Ecto neural progenitor cell (in vitro differentiated cells): ENCODE measurements around the gene DOCK1.

Experiments
- DNase-seq: peaks from one replicate; pipeline ENCODE4 v3.0.0-alpha.2; 2018; ENCODE audit warnings: low spot score

The DOCK1 gene

DNA sequence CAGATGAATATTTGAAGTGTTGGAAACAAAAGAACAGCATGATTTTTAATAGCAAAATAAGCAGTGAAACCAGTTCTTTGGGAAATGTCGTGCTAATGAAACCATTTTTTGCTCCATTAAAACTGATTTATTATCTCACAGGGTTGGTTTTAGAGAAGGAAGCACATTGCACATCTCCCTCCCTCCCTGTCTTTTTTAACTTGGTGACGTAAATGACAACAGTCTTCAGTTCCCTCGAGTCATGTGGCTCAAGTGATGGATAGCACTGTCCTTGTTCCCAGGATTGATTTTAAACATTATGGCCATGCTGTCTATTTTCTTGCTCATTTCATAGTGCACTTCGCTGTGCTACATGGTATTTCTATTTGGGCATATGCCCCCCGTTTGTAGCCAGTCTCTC lies 105.9 kb downstream of the DOCK1 start:
- no peak for DNase-seq

DNA sequence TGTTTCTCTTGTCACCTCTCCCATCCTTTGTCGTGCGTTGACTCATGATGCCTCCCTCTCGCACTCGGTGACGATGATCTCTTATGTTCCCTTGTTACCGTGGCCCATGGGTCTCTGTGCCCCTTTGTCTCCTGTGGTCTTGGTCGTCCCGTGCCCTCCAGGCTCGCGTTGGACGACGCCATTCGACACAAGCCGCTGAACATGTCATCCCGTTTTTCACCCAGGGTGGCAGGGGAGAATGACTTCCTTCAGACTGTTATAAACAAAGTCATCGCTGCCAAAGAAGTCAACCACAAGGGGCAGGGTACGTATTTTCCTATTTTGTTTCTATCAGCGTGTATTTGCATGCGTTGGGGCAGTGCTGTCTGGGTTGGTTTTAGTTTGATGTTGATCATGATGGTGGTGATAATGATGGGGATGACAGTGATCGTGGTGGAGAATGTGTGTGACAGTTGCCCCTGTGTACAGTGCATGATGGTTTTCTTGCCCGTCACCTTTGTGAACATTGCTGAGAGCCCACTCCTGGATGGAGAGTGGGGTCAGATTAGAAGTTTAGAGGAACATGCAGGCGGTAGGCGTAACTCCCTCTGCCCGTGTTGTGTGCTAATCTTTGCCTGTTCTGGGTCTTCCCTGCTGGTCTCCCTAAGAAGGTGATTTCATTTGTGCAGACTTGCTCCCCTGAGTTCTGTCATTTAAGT lies 107.0 kb downstream of the DOCK1 start:
- DNase-seq = no peak

DNA sequence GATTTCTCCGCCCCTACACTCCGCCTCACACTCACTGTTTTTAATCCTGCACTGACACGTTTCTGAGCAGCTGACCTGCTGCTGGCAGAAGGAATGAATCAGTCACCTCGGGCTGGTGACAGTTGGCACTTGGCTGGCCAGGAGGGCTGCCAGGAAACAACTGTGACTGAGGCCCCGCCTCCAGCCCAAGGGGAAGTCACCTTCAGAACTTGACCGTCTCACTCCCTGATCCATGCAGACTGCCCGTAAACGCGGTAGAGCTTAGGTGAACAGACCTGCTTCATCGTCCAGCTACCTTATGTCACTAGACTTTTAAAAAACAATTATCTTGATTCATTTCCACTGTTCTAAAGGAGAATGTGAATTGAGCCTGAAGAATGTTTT lies 107.5 kb downstream of the DOCK1 start:
- no peak for DNase-seq

DNA sequence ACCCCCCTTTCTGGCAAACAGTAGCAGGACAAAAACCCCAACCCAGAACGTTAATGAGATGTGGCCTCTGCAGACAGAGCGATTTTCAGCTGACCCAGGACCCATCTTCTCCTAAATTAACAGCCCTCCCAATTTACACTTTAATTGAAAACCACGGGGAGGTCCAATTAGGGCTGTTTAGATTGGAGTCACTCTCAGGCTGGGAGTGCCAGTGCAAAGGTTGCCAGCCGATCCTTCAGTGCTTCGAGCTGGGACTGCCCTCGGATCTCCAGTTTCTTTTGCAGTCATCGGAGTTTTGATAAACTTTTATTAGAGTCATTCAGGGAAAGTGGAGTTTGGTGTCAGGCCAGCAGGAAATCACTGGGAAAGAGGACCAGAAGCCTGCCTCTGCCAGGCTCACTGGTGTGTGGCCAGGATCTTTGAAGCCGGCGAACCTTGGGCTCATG lies 108.0 kb downstream of the DOCK1 start:
- DNase-seq = no peak

DNA sequence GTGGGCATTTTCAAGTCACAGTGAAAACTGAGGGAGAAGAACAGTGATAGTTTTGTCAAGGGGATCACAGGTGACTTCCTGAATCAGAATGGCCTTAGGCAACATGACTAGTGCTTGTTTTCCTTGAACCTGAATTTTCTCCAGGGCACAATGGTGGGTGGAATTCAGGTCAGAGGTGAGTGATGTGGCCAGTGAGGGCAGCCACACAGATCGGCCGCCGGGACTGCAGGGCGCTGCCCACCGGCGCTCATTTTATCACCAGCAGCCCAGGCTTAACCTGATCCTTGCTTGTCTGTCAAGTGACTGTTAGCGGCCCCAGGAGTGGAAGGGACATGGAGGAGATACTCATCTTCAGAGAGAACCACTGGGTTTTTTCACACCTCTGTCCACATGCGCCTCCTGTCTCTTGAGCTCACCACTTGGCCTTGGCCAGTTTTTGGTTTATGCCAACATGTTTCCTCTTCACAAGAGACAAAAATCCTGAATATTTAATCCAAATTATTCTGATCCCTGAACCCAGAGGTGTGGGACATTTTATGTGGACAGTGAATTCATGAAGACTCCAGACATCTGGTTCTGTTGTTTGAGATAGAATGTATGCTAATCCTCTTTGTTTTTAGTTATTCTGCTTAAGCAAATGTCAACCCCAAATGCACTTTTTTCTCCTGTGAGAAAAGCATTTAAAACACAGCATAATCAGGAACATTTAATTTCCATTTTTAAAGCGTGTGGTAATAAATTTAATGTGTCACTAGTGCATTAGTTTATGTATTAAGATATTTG lies 108.7 kb downstream of the DOCK1 start:
- DNase-seq = no peak

DNA sequence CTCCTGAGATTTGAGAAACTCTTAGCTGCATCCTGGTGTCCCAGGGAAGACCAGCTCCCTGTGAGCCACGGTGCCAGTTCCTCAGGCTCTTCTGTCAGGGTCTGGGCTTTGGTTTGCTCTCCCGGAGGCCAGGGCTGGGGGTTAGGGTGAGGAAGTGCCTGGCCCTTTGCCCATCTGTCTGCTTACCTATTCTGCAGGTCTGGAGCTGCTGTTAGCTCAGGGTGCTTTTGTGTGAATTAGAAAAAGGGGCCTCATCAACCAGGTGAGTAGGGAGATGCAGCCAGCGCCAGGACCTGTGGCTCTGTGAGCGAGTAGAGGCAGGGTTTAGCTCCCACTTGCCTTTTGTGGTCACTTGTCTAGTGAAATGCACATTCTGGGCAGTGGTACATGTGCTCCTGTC lies 109.4 kb downstream of the DOCK1 start:
- no peak for DNase-seq

DNA sequence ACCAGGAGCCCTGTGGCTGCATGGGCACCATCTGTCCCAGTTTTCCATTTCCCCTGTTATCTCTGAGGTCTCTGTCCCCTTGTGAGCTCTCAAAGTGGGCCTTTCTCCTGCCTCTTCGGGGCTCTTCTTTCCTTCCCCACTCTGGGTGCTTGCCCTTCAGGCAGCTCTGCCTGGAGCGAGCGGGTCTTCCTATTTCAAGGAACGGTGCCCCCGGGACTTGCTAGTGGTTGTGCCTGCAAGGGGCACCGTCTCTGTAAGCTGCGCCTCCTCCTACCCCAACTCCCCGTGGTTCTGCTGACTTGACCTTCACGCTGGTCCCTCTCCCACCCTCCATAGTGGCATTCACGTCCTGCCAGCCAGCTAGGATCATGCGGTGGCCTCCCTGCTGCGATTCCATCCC lies 110.1 kb downstream of the DOCK1 start:
- no peak for DNase-seq

DNA sequence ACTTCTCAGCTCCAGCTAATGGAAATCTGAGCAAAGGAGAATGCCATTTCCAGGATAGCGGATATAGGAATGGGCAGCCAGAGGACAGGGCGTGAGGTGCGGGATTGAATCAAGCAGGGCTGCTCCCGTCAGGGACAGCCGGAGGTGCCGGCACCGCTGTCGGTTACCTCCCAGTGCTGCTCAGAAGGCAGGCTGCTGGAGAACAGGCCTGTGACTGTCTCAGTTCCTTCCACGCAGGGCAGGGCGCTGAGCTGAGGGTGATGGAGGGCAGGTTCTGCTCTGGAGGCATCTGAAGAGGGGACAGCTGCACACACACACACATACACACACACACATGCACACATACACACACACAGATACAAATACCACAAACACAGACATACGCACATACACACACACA lies 111.1 kb downstream of the DOCK1 start:
- DNase-seq = peak; percentile 29

DNA sequence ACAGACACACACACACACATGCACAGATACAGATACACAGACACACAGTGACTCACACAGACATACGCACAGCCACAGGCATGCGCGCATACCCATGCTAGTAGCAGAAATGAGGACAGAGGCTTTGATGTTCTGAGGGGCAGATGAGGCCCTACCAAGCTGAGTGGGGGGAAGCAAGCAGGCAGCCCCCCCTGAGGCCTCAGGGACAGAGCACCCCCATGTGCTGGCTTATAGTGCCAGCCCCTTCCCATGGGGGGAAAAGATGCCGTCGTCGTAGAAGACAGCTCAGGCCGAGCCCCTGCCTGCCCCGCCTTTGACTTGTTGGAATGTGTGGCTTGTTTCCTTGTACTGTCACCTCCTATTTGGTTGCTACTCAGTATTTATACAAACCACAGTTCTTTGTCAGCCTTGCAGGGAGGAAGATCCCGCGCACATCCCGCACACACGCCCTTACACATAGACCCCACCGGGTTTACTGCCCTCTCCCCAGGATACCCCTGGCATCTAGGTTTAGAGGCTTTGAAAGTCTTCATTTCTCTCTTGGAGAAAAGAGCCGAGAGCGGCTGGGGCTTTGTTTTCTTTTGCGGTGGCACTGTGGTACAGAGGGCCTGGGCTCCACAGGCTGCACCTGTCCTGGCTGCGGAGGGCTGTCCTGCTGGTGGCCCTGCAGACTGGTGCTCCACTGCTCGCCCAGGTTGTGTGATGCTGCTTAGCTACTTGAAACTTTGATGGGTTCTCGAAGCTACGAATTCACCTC lies 112.5 kb downstream of the DOCK1 start:
- peak; percentile 25 for DNase-seq

DNA sequence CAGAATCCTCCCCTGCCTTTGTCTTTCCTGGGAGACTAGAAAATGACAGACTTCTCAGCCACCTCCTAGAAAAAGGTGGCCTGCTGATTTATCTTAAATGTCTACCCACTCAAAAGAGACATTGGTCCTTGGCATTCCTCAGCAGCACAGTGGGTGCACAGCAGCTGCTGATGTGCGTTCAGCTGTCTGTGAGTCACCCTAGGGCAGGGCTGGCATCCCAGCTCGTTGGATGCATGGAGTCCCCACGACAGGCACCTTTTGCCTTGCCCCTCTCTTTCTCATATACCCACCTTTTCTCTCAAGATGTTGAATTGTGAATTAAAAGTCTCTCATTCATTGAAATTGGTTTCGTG lies 113.0 kb downstream of the DOCK1 start:
- no peak for DNase-seq

DNA sequence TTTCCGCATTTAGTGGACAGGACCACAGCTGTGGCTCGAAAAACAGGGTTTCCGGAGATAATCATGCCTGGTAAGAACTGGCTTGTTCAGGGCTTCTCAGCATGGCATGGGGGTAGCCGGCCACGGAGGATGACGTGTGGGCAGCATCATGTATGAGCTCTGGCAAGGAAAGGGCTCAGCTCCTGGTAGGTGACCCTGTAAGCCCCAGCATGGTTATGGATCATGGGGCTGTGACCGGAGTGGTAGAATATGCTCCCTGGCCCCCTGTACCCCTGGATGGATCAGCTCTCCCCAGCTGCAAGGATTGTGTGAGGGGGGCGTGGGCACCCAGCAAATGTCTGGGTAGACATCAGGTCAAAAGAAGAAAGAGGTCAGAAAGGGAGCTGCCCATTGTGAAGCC lies 113.5 kb downstream of the DOCK1 start:
- no peak for DNase-seq

DNA sequence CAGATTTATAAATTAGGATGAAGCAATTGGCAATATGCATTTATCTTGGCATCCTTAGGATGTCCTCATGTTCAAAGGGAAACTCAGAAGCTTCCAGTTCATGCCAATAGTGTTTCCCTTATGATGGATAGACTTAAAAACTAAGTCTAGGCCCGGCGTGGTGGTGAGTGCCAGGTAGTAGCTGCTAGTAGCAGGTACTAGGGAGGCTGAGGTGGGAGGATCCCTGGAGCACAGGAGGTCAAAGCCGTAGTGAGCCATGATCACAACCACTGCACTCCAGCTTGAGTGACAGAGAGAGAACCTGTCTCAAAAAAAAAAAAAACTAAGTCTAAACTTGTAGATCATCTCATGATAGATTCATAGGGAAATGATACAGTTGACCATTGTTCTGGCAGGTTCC lies 115.0 kb downstream of the DOCK1 start:
- DNase-seq = no peak

DNA sequence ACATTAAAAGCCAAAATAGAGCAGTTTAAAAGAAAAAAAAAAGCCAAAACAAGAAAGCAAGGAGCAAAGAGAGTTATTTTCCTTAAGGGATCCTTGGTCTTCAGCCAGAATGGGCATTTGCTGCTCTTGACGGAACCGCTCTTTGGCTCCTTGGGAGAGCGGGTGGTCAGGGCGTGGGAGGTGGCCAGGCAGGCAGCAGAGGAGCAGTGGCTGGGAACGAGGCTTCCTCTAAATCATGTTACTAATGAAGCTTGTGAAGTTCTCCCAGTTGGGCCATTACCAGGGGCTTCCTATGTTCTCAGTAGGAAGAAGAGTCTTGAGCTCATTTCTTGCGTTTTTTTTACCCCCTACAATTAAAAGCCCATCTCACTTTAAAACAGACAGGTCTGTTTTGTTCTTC lies 116.6 kb downstream of the DOCK1 start:
- DNase-seq = no peak

DNA sequence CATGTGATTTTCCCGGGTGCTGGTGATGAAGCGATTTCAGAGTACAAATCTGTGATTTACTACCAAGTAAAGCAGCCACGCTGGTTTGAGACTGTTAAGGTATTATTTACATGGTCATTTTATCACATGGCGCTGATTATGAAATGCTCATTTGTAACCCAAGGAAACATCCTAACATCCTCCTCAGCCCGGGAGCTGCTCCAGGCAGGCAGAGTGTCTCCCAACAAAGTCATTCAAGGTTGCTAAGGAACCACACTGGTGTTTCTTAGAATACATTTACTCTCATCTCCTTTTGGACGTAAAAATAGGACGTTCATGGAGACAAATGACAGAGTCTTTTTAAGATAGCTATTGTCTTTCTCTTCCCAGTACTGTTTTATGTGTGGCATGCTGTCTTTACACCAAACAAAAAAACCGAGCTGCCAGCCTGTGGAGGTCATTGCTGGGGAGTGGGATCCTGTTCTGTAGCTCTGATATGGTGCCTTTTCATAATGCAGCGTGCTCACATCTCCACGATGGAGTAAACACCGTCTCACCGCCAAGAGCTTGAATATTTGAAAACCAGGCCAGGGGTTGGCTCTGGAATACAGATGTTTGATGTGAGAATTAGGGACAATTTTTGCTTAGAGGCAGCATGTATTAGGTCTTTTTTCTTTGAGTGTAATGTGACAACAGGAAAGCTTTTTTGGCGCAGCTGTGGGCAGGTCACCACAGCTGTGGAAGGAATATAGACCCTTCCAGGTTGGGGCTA lies 119.6 kb downstream of the DOCK1 start:
- no peak for DNase-seq

DNA sequence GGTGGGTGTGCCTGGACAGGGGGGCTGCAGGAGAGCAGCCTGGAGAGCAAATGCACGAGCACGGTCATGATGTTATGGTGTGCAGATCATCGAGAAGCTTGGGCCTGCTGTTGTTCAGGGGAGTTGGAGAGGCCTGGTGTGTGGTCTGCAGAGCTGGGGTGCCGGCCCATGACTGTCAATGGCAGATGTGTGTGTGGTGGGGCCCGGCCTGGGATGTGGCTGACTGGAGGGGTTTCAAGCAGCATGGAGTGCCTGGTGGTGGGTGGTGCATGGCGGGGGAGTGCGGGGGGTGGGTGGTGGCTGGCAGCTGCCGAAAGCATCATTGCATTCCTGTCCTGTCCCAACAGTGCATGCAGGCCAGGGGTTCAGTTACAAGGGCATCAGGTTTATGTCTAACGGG lies 122.6 kb downstream of the DOCK1 start:
- no peak for DNase-seq

DNA sequence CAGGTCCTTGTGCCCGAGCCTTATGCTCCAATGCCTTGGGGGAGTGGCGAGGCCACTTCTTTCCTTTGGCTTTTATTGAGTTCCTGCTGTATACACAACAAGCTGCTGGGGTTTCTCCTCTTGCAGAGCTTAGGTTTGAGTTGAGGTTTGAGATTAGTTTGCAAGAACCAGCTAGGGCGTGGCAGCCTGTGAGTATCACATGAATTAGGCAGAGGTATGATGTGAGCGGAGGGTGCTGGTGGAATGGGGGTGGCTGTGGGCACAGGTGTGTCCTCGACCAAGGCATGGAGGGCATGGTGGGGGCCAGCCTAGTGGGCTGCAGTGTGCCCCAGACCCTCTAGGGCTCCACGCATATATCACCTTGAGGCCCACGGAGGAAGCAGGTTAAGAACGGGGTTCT lies 123.3 kb downstream of the DOCK1 start:
- no peak for DNase-seq

DNA sequence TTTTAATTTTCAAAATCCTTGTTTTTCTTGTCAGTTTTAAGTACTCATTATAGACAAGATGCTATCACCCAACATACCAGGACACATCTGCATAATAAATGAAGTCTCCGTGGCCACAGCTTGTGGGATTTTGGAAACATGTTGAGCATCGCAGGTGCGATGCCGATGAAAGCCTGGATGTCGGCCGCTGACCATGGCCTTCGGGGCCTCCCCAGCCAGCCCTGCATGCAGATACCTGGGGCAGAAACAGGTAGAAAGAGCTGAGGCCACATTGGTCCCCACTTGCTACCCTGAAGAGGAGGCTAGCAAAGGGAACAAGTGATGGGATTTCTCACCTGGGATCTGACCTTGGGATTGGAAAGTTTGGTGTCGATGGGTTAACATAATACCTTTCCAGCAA lies 123.8 kb downstream of the DOCK1 start:
- DNase-seq = no peak

DNA sequence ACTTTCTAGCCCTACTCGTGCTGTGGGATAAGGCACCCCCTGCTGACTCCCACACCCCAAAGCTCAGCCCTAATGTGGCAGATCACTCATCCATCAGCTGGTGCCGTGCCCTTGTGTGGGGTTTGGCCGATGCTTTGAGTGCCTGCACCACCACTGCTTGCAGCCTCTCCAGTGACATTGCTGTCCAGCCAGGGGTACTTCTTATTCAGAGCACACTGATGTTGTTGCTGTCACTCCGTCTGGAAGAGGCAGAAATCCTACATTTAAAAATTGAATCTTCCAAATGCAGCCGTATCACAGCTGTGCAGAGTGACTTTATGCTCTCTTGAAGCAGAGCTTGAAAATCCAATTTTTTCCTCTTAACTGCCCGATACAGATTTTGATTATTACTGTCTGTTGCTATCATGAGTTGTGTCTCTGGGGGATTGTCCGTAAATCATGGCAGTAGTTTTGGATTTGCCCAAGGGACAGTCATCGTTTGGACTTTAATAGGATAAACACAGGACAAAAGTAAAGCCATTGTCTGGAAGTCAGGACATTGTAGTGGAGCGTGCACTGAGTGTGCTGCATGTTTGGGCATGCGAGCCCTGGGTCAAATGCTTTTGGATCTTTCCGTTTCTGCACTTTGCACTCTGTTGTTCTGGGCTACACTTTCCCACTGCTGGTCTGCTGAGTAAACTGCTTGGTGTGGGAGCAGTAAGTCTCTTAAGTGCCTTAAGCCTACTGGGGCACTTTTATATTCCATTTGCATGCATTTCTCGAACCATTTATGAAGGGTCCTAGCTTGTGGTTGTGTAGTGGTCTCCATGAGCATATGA lies 128.2 kb downstream of the DOCK1 start:
- peak; percentile 37 for DNase-seq

DNA sequence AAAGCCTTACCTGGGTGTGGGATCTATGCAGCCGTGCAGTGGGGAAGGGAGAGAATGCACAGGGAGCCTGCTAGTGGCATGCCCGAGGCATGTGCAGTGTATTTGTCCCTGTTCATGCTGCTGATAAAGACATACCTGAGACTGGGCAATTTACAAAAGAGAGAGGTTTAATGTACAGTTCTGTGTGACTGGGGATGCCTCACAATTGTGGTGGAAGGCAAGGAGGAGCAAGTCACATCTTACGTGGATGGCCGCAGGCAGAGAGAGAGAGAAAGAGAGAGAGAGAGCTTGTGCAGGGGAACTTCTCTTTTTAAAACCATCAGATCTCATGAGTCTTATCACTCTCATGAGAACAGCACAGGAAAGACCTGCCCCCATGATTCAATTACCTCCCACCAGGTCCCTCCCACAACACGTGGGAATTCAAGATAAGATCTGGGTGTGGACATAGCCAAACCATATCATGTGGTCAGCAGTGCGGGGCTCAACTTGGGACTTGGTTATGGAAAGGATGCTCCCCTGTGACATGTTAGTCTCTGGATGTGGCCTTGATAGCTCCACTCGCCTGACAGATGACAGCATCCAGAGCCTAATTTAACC lies 128.9 kb downstream of the DOCK1 start:
- DNase-seq = peak; percentile 37

DNA sequence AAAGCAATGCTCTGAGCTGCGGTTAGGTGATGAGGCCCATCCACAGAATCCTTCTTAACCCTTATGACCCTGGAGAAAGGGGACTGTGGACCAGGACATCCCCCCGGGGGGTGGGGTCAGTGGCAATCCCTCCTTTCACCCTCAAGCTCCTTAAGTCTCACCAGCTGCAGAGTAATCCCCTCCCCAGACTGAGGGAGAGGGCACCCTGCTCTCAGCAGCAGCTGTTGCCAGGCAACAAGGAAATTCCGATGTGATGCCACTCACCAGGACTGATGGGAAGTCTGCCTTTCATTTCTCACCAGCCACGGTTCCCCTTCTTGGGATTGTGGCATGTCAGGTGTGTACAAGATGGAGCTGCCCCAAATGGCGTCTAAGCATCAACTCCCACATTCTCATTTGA lies 129.6 kb downstream of the DOCK1 start:
- peak; percentile 55 for DNase-seq

DNA sequence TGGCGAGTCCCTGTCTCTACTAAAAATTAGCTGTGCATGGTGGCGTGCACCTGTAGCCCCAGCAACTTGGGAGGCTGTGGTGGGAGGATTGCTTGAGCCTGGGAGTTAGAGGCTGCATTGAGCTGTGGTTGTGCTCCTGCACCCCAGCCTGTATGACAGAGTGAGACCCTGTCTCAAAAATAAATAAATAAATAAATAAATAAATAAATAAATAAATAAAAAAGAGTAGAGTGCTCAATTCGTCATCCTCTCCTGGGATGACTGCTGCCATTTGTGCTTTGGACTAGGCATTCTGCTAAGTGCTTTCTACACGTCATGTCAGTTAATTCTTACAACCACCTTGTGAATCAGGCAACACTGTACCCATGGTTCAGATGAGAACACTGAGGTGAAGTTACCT lies 130.6 kb downstream of the DOCK1 start:
- no peak for DNase-seq
